GM12878 (cell line): Measurements from ENCODE around the gene ARAP1. TPM values are rescaled to one million over a fixed set of nuclear protein-coding genes. Genes with fewer than 3 reads are reported as not detected.
"Not testable (repeated sequence)": the region's sequence is repeated elsewhere in the genome, so short reads cannot be mapped to it uniquely, and the experiment has no call there.

Experiments
- ATAC-seq: fragments of 200-7000 bp; cut with Tn5 transposase; 3 replicates; pipeline ENCODE4 v1.9.1; 2020; ENCODE audit warnings: mild to moderate bottlenecking, moderate library complexity
- BruUV-seq: library from RNA; stranded (reverse); fragments of 400-500 nt; replicated peaks from 2 replicates; lab custom pipeline; 2021; lab: Mats Ljungman, UMichigan
- CTCF ChIA-PET: fragments of 300-600 bp; sonication (Branson Sonifier 250); formaldehyde crosslinking; extraction: SDS; loops from one replicate; lab custom pipeline; 2021; ENCODE audit warnings: inconsistent platforms; lab: Yijun Ruan, JAX
- POLR2A ChIA-PET: fragments of 350-600 bp; formaldehyde crosslinking; extraction: SDS; loops from one replicate; lab custom pipeline; 2021; ENCODE audit warnings: inconsistent platforms; lab: Charles Lee
- RAD21 ChIA-PET: fragments of 300-600 bp; sonication (Branson Sonifier 250); formaldehyde crosslinking; loops from one replicate; lab custom pipeline; 2023; ENCODE audit warnings: antibody characterized with exemption; ENCODE audit not compliant: unreplicated experiment; lab: Charles Lee
- SMC1A ChIA-PET: fragments of 300-600 bp; sonication (Branson Sonifier 250); formaldehyde crosslinking; loops from one replicate; lab custom pipeline; 2023; ENCODE audit not compliant: unreplicated experiment, uncharacterized antibody; lab: Charles Lee
- DNase-seq: peaks from one replicate; pipeline ENCODE4 v3.0.0-alpha.2; 2011; ENCODE audit warnings: low read depth, low spot score
- FAIRE-seq: peaks from 3 replicates; lab custom pipeline; 2011; peaks lifted over from hg19 to GRCh38; lab: Jason Lieb, UNC
- H2AFZ ChIP-seq: 2 replicates; pipeline ENCODE4 v1.6.0; 2011; ENCODE audit warnings: low read depth, low read length, control low read depth; ENCODE audit not compliant: control insufficient read depth
- H3K27ac ChIP-seq: 2 replicates; pipeline ENCODE4 v1.5.1; 2011; ENCODE audit warnings: control low read depth; ENCODE audit not compliant: control insufficient read depth, insufficient read depth
- H3K27me3 ChIP-seq, 2 experiments: replicated peaks in 1 of 2; 2 replicates each; pipeline versions ENCODE4 v1.6.0 to v1.6.1; 2011; ENCODE audit warnings: low read length in 1 of 2; ENCODE audit not compliant: control insufficient read depth in 2 of 2, insufficient read depth in 2 of 2
- H3K36me3 ChIP-seq, 2 experiments: 2 replicates each; pipeline ENCODE4 v1.5.1; 2011; ENCODE audit warnings: low read length in 1 of 2; ENCODE audit not compliant: control insufficient read depth in 2 of 2, insufficient read depth in 2 of 2
- H3K4me1 ChIP-seq: 2 replicates; pipeline ENCODE4 v1.6.1; 2011; ENCODE audit warnings: mild to moderate bottlenecking, low read length, moderate library complexity, mixed read lengths; ENCODE audit not compliant: control insufficient read depth, insufficient read depth
- H3K4me2 ChIP-seq: 2 replicates; pipeline ENCODE4 v1.6.0; 2011; ENCODE audit warnings: control low read depth; ENCODE audit not compliant: control insufficient read depth, insufficient read depth
- H3K4me3 ChIP-seq: fragments of 200-600 bp; sonication (generic); 2 replicates; pipeline ENCODE4 v1.5.1; 2016
- H3K79me2 ChIP-seq: 2 replicates; pipeline ENCODE4 v1.6.0; 2011; ENCODE audit warnings: low read length; ENCODE audit not compliant: control insufficient read depth, insufficient read depth
- H3K9ac ChIP-seq: 2 replicates; pipeline ENCODE4 v1.8.0; 2011; ENCODE audit warnings: low read length, control low read depth, mixed read lengths; ENCODE audit not compliant: control insufficient read depth, insufficient read depth
- H3K9me3 ChIP-seq: replicated peaks from 3 replicates; pipeline ENCODE4 v1.5.1; 2011; ENCODE audit warnings: mild to moderate bottlenecking, low read length; ENCODE audit not compliant: control insufficient read depth, insufficient read depth
- H4K20me1 ChIP-seq: 2 replicates; pipeline ENCODE4 v1.6.0; 2011; ENCODE audit not compliant: control insufficient read depth, insufficient read depth
- BRCA1 ChIP-seq: IDR thresholded peaks from 2 replicates; pipeline ENCODE4 v1.6.1; 2011; ENCODE audit warnings: low read depth, low read length, improper control_type of control experiment
- CBX3 ChIP-seq: fragments of 200-600 bp; sonication (generic); IDR thresholded peaks from 2 replicates; pipeline ENCODE4 v1.6.1; 2016; ENCODE audit warnings: low read depth, borderline replicate concordance
- CEBPB ChIP-seq, 2 experiments: fragments of 150-350 bp in 1 of 2; IDR thresholded peaks; 2 replicates each; pipeline ENCODE4 v1.6.1; 2012 to 2014; ENCODE audit warnings: low read depth in 2 of 2, low read length in 2 of 2, borderline replicate concordance in 1 of 2, inconsistent platforms in 1 of 2
- GABPA ChIP-seq: IDR thresholded peaks from 2 replicates; pipeline ENCODE4 v1.6.1; 2014; ENCODE audit warnings: antibody characterized with exemption, low read depth, mild to moderate bottlenecking, inconsistent platforms
- RFX5 ChIP-seq: IDR thresholded peaks from 2 replicates; pipeline ENCODE4 v1.6.1; 2011; ENCODE audit warnings: low read depth, low read length, improper control_type of control experiment
- SP1 ChIP-seq: IDR thresholded peaks from one replicate; pipeline ENCODE4 v1.6.1; 2011; ENCODE audit warnings: low read depth, low read length
- STAT3 ChIP-seq: IDR thresholded peaks from 2 replicates; pipeline ENCODE4 v1.6.1; 2011; ENCODE audit warnings: low read depth, low read length, improper control_type of control experiment
- TARDBP ChIP-seq: IDR thresholded peaks from 2 replicates; pipeline ENCODE4 v1.6.1; 2016; ENCODE audit warnings: borderline replicate concordance
- TCF7 ChIP-seq: IDR thresholded peaks from 2 replicates; pipeline ENCODE4 v1.6.1; 2014; ENCODE audit warnings: antibody characterized with exemption, borderline replicate concordance
- YY1 ChIP-seq: IDR thresholded peaks from 2 replicates; pipeline ENCODE4 v1.6.1; 2011; ENCODE audit warnings: low read depth, mild to moderate bottlenecking, low read length
- ZNF622 ChIP-seq: fragments of 450-650 bp; IDR thresholded peaks from 2 replicates; pipeline ENCODE4 v1.6.1; 2017; ENCODE audit warnings: mild to moderate bottlenecking, inconsistent platforms
- WGBS: methylation state at CpG from one replicate; pipeline ENCODE4 v1.1.6; 2016; ENCODE audit warnings: low lambda C conversion rate; ENCODE audit not compliant: insufficient replicate concordance, insufficient coverage; ENCODE audit errors: missing lambda C conversion rate; 5-methylcytosine and 5-hydroxymethylcytosine counted together
- in situ Hi-C: fragments of 300-500 bp; cut with MboI; formaldehyde crosslinking; loops from 9 replicates; pipeline ENCODE4 v1.14.3; 2018; ENCODE audit warnings: mixed read lengths
- intact Hi-C: fragments of 100-400 bp; cut with micrococcal nuclease; formaldehyde crosslinking; loops from one replicate; pipeline ENCODE4 v1.14.2; 2022; ENCODE audit not compliant: unreplicated experiment
- polyA plus RNA-seq, 11 experiments: library from polyadenylated mRNA; depleted of rRNA in 4 of 11; unstranded in 6 of 11; stranded (reverse) in 5 of 11; fragments of >200 nt; fragmentation: Nextera tagmentation in 4 of 11; fragmentation: Illumina TruSeq in 1 of 11; extraction: Ambion mirVana in 4 of 11; extraction: Trizol in 1 of 11; gene quantifications; 1 replicate in 1 of 11; 2 replicates in 10 of 11; pipeline versions ENCODE4 v1.2.1 to v1.2.3, GENCODE V29; 2011 to 2016; ENCODE audit warnings: inconsistent platforms in 2 of 11, missing spikeins in 2 of 11, low read depth in 1 of 11
- total RNA-seq, 4 experiments: library from RNA; depleted of rRNA in 3 of 4; stranded (reverse); fragments of >200 nt in 3 of 4; fragmentation: Illumina TruSeq in 1 of 4; extraction: Trizol in 1 of 4; gene quantifications; 2 replicates each; pipeline versions ENCODE4 v1.2.1 to v1.2.3, GENCODE V29; 2013 to 2021
- TF ChIP-seq, protein P1 (sequence below): IDR thresholded peaks from 2 replicates; pipeline ENCODE4 v1.6.1; 2012; ENCODE audit warnings: low read length, inconsistent platforms
- TF ChIP-seq, protein P2 (sequence below): fragments of 450-650 bp; IDR thresholded peaks from 2 replicates; pipeline ENCODE4 v1.6.1; 2016; ENCODE audit warnings: mild to moderate bottlenecking

The ARAP1 gene
- total and polyA plus RNA-seq, 10 of the 15 experiments (the other 5 are each of a cell fraction or from before 2014, with no cell fraction given), result 0.55 to 102 (median 51.0) TPM

DNA sequence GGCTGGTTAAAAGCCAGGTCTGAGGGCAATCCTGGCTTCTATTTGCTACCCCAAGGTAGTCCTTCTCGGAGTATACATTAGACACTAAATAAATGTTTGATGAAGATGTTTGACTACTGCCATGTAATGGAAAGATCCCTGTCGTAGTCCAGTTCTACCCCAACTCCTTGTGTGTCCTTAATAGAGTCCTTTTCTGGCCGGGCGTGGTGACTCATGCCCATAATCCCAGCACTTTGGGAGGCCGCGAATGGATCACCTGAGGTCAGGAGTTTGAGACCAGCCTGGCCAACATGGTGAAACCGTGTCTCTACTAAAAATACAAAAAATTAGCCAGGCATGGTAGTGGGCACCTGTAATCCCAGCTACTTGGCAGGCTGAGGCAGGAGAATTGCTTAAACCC lies 39.0 kb upstream of the ARAP1 start:
- H3K4me3 ChIP-seq, DNase-seq, ATAC-seq, H3K9ac ChIP-seq, H3K27me3 ChIP-seq, H3K79me2 ChIP-seq, H2AFZ ChIP-seq, H3K27ac ChIP-seq, H3K9me3 ChIP-seq, SMC1A ChIA-PET, FAIRE-seq, H3K4me2 ChIP-seq, BruUV-seq, H3K36me3 ChIP-seq, H4K20me1 ChIP-seq: not testable (repeated sequence)
- RAD21 ChIA-PET, result interaction anchor here (10.5 kb wide), 1 partner anchor 66 kb away, joined by 256 read pairs; no protein-coding TSS in a partner anchor
- H3K4me1 ChIP-seq, result peaks cover 33% of the 10 kb centered on the region
- in situ Hi-C loops (loop anchor here (10.0 kb wide), 1 partner anchor 66 kb away; no protein-coding TSS in a partner anchor), intact Hi-C loops (loop anchor here (5.0 kb wide), 1 partner anchor 49 kb away; no protein-coding TSS in a partner anchor)
- 64% methylated on average over 7 of the region's 7 CpGs for WGBS
- POLR2A ChIA-PET, result interaction anchor here (4.0 kb wide), 1 partner anchor 51 kb away, joined by 40 read pairs; no protein-coding TSS in a partner anchor
- CTCF ChIA-PET, result interaction anchor here (0.6 to 15.0 kb wide), 4 partner anchors 12 to 351 kb away, joined by 3 to 469 read pairs (median 42); partner anchors contain the start of gene FCHSD2

DNA sequence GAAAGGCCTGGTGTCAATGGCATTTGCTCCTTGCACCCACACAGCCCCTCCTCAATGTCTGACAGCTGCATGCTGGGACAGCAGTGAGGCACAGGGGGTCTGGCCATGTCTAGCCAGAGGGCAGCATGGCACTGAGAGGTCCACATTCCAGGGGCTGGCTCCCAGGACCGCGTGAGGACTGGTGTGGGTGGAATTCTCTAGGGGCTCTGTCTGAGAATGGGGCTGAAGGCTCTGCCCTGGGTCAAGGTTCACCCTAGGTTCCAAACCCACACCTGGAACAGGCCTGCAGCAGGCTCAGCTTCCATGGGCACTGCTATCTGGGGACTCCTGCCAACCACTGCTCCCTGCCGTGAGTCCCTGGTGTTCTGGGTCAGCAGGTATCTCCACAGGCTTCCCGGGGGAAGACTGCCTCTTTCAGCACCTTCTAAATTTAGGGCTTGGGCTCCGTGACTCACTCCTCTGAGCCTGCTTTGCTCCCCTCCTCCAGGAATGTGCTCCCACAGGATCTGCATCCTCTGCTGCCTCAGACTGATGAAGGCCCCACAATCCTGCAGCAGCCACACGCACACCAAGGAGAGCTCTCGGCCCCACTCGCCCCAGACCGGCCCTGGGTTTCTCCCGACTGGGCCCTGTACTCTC lies 37.4 kb upstream of the ARAP1 start:
- WGBS, result 86% methylated on average over 10 of the region's 10 CpGs
- BruUV-seq, result no TSS peak
- intact Hi-C loops, result loop anchor here (5.0 kb wide), 1 partner anchor 47 kb away; no protein-coding TSS in a partner anchor
- Histone ChIP-seq H3K4me1 (peaks cover 33% of the 10 kb centered on the region), H3K79me2 (no peaks in the 10 kb centered on the region), H4K20me1 (no peaks in the 10 kb centered on the region), H3K36me3 (no peaks in the 10 kb centered on the region), H3K4me2 (no peak overlapping the region), H3K9me3 (no peaks in the 10 kb centered on the region), H3K4me3 (no peak overlapping the region), H2AFZ (no peak overlapping the region), H3K9ac (no peak overlapping the region), H3K27ac (no peak overlapping the region), H3K27me3 (no peaks in the 10 kb centered on the region)
- FAIRE-seq, result no peak
- SMC1A ChIA-PET, result interaction anchor here (1.8 kb wide), 1 partner anchor 64 kb away, joined by 7 read pairs; no protein-coding TSS in a partner anchor
- DNase-seq, result no peak
- CTCF ChIA-PET, result interaction anchor here (0.5 to 15.0 kb wide), 3 partner anchors 37 to 63 kb away, joined by 3 to 469 read pairs (median 3); no protein-coding TSS in a partner anchor
- in situ Hi-C loops, result loop anchor here (10.0 kb wide), 1 partner anchor 65 kb away; no protein-coding TSS in a partner anchor
- ATAC-seq, result no peak
- POLR2A ChIA-PET, result no interaction called here
- RAD21 ChIA-PET, result interaction anchor here (10.5 kb wide), 1 partner anchor 64 kb away, joined by 256 read pairs; no protein-coding TSS in a partner anchor
- TF ChIP-seq GABPA (no peak), RFX5 (no peak), TCF7 (no peak), CEBPB (IDR thresholded peaks at IDR 0.05; ENCODE audit: borderline replicate concordance in 1 of 2, low read depth in 2 of 2, low read length in 2 of 2) (no peak), STAT3 (no peak), TARDBP (no peak), YY1 (no peak), ZNF622 (no peak), SP1 (no peak), BRCA1 (no peak), CBX3 (no peak)
- TF ChIP-seq, protein P1, sequence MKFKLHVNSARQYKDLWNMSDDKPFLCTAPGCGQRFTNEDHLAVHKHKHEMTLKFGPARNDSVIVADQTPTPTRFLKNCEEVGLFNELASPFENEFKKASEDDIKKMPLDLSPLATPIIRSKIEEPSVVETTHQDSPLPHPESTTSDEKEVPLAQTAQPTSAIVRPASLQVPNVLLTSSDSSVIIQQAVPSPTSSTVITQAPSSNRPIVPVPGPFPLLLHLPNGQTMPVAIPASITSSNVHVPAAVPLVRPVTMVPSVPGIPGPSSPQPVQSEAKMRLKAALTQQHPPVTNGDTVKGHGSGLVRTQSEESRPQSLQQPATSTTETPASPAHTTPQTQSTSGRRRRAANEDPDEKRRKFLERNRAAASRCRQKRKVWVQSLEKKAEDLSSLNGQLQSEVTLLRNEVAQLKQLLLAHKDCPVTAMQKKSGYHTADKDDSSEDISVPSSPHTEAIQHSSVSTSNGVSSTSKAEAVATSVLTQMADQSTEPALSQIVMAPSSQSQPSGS, result no peak
- TF ChIP-seq, protein P2, sequence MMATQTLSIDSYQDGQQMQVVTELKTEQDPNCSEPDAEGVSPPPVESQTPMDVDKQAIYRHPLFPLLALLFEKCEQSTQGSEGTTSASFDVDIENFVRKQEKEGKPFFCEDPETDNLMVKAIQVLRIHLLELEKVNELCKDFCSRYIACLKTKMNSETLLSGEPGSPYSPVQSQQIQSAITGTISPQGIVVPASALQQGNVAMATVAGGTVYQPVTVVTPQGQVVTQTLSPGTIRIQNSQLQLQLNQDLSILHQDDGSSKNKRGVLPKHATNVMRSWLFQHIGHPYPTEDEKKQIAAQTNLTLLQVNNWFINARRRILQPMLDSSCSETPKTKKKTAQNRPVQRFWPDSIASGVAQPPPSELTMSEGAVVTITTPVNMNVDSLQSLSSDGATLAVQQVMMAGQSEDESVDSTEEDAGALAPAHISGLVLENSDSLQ, result no peak
